T47D (cell line): ENCODE data around the gene HLA-F.
A peak's percentile ranks its signal among the peaks of the same experiment; 100 is the strongest.

Source experiments
- DNase-seq, 2 experiments: peaks; one replicate each; pipeline versions ENCODE4 v3.0.0 to v3.0.0-alpha.2; 2011 to 2012; ENCODE audit warnings: low read depth in 1 of 2, low spot score in 1 of 2
- JUND ChIP-seq: IDR thresholded peaks from 2 replicates; pipeline ENCODE4 v1.6.1; 2012; ENCODE audit warnings: low read depth
- in situ Hi-C: cut with HindIII; loops from 2 replicates; pipeline ENCODE4 v1.10.0; 2016; ENCODE audit warnings: low sequenced_read_pairs, low pct_unique_long_range_greater_than_20kb

Gene HLA-F

DNA sequence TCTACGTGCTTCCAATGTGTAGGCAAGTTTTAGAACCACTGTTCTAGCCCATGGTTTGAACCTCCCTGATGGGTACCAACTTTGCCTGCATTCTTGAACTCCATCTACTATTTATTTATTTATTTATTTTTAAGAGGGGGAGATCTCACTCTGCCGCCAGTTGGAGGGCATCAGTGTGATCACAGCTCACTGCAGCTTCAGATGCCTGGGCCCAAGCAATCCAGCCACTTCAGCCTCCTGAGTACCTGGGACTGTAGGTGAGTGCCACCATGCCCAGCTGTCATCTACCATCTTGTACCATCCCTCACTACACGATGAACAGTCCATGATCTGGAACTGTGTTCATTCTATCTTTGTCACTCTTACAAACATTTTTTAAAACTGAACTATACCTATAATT lies 28.2 kb downstream of the HLA-F start:
- in situ Hi-C loops, result no loop called here
- TF ChIP-seq JUND, result no peak
- DNase-seq, result no peak

- DNase-seq, result peak; percentile 73 to 86
- in situ Hi-C loops, result no loop called here
- no peak for TF ChIP-seq JUND
Measured at GRCh38 chr6:29752451-29753308, 29.4 kb downstream of the HLA-F start.

DNA sequence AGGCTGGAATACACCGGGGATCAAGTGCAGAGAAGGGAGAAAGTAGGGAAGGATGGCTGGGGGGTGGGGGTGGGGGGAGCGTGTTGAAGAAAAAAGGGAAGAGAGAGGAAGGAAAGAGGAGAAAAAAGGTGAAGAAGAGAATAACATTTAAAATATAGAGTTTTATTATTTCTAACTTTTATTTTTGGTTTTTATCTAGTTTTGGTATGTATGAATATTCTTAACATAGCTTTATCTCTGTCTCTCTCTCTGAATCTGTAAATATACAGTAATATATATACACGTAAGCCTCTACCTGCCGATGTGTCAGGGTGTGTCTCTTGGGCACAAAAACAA lies 30.0 kb downstream of the HLA-F start:
- no peak for DNase-seq
- in situ Hi-C loops, result no loop called here
- TF ChIP-seq JUND, result no peak

- TF ChIP-seq JUND, result no peak
- no peak for DNase-seq
- in situ Hi-C loops, result no loop called here
Measured at GRCh38 chr6:29755295-29755871, 32.1 kb downstream of the HLA-F start.

- in situ Hi-C loops, result no loop called here
- DNase-seq, result no peak
- no peak for TF ChIP-seq JUND
Measured at GRCh38 chr6:29757282-29757681, 34.0 kb downstream of the HLA-F start.

DNA sequence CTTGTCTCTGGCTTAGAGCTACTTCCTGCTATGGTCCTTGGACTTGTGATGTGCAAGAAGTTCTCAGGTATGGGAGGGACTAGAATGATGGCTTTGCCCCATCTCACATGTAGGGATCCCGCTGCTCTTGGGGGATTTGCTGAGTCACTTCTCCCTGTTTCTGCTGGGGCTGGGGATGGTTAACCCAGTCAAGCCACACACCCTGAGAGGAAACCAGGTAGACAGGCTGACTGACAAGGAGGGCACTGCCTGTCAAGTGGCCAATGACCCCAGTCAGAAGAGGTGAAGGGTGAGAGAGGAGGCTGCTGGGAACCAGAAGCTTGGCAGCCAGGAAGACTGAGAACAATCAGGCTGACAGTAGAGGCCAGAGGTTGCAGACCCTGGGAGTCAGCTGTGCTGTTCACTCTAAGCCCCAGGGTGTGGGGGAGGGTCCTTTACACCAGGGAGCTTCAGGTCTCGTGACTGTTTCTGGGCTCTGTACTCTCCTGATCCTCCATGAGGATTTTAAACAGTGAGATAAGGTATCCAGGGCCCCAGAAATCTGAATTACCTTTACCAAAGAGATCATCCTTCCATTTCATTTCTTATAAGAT lies 34.6 kb downstream of the HLA-F start:
- TF ChIP-seq JUND, result no peak
- DNase-seq, result no peak
- in situ Hi-C loops, result no loop called here

GRCh38 chr6:29758761-29759160 lies 35.5 kb downstream of the HLA-F start:
- in situ Hi-C loops, result no loop called here
- no peak for DNase-seq
- TF ChIP-seq JUND, result no peak

- in situ Hi-C loops, result no loop called here
- no peak for DNase-seq
- no peak for TF ChIP-seq JUND
Measured at GRCh38 chr6:29759457-29759856, 36.2 kb downstream of the HLA-F start.

GRCh38 chr6:29760328-29760727 lies 37.1 kb downstream of the HLA-F start:
- in situ Hi-C loops, result no loop called here
- TF ChIP-seq JUND, result no peak
- DNase-seq, result no peak

DNA sequence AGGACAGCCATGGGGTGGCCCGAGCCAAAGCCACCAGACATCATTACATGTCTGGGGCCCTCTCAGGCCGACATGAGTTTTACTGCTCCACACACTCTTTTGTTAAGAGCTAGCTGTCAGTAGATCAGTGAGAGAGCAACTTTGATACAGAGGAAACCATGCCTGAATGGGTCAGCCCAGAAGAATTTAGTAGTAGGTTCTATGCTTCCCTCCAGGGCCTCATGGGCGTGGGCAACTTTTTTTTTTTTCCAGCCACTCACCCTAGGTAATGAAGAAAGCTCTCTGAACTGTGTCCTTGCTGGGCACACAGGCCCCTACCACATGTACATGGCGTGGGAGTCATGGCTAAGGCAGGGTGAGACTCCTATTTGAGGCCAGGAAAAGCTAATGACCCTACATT lies 38.8 kb downstream of the HLA-F start:
- no peak for TF ChIP-seq JUND
- in situ Hi-C loops, result no loop called here
- no peak for DNase-seq

GRCh38 chr6:29762781-29763214 lies 39.6 kb downstream of the HLA-F start:
- in situ Hi-C loops, result no loop called here
- TF ChIP-seq JUND, result no peak
- DNase-seq, result no peak

DNA sequence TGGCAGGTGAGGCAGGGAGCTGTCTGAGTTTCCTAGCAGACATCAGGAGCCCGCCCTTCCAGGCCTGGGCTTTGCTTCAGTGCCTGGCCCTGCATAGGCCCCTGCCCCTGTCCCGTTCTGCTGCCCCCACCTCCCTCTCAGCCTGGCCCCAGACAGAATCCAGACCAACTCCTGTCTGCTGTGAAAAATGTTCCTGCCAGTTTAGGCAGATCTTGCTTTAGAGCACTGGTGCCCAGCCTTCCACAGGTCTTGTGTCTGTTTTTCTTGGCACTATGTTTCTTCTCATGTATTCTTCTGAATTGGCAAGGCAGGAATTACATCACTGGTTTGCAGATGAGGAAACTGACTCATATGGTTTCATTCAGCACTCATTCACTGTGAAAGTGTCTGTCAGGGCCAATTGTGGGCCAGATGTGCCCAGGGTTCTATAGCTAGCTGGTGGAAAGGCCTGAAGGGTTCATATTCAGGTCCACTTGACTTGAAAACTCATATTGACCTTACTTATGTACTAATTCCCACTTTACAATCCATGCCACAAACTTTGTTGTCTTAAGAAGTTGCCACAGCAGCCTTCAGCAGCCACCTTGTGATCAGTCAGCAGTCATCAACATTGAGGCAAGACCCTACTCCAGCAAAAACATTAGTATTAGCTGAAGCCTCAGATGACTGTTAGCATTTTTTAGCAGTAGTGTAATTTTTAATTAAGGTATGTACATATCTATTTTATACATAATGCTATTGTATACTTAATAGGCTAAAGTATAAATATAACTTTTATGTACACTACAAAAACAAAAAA lies 40.5 kb downstream of the HLA-F start:
- no peak for DNase-seq
- in situ Hi-C loops, result no loop called here
- no peak for TF ChIP-seq JUND
